GM10248 (cell line): ENCODE data around the gene PTGER2.

Experiments
- CTCF ChIA-PET: fragments of 300-600 bp; sonication (Branson Sonifier 250); formaldehyde crosslinking; extraction: SDS; loops from one replicate; lab custom pipeline; 2021; ENCODE audit warnings: antibody characterized with exemption; lab: Yijun Ruan, JAX
- POLR2A ChIA-PET: fragments of 350-650 bp; sonication (Branson Sonifier 250); formaldehyde crosslinking; extraction: SDS; loops from one replicate; lab custom pipeline; 2020; ENCODE audit warnings: antibody characterized with exemption; lab: Yijun Ruan, JAX
- DNase-seq: peaks from one replicate; pipeline ENCODE4 v3.0.0; 2012; ENCODE audit errors: extremely low spot score
- CTCF ChIP-seq: IDR thresholded peaks from 2 replicates; pipeline ENCODE4 v1.5.1; 2012; ENCODE audit warnings: mild to moderate bottlenecking, low read depth; ENCODE audit errors: extremely low read depth, missing control alignments, control extremely low read depth

Gene PTGER2

GRCh38 chr14:52313903-52314594 lies at the start of gene PTGER2:
Gene PTGER2, plus strand, starts transcription at chr14:52314312. Its CDS starts 237 bp downstream, at chr14:52314549.
- no peak for TF ChIP-seq CTCF
- peak; percentile 60 for DNase-seq
- ChIA-PET CTCF (interaction anchor here (0.9 to 1.4 kb wide), 3 partner anchors 14 to 44 kb away, joined by 3 read pairs; no protein-coding TSS in a partner anchor), POLR2A (no interaction called here)

GRCh38 chr14:52265253-52265652 lies 48.9 kb upstream of the PTGER2 start:
- ChIA-PET CTCF (interaction anchor here (0.9 kb wide), 1 partner anchor 11 kb away, joined by 6 read pairs; no protein-coding TSS in a partner anchor), POLR2A (no interaction called here)
- no peak for DNase-seq
- no peak for TF ChIP-seq CTCF

- no peak for TF ChIP-seq CTCF
- CTCF ChIA-PET: no interaction called here
- POLR2A ChIA-PET: no interaction called here
- DNase-seq: no peak
Observed at GRCh38 chr14:52266179-52266578, 47.9 kb upstream of the PTGER2 start.

- DNase-seq: no peak
- ChIA-PET POLR2A (no interaction called here), CTCF (no interaction called here)
- TF ChIP-seq CTCF: no peak
Observed at GRCh38 chr14:52266782-52267181, 47.3 kb upstream of the PTGER2 start.

GRCh38 chr14:52267501-52268278 lies 46.4 kb upstream of the PTGER2 start, which contains the start of gene PTGDR:
Gene PTGDR, plus strand, starts transcription at chr14:52267698. Its CDS starts 117 bp downstream, at chr14:52267815.
- ChIA-PET POLR2A (no interaction called here), CTCF (no interaction called here)
- TF ChIP-seq CTCF: no peak
- no peak for DNase-seq

GRCh38 chr14:52268279-52269061 lies 45.6 kb upstream of the PTGER2 start:
- DNase-seq: no peak
- ChIA-PET POLR2A (no interaction called here), CTCF (no interaction called here)
- no peak for TF ChIP-seq CTCF
